HG02852 (cell line): Measurements from ENCODE around the gene AZU1.
"Not testable (repeated sequence)": the region's sequence is repeated elsewhere in the genome, so short reads cannot be mapped to it uniquely, and the experiment has no call there.

Experiments used
- ATAC-seq: cut with Tn5 transposase; IDR thresholded peaks from one replicate; pipeline ENCODE4 v1.9.1; 2021; ENCODE audit warnings: mild to moderate bottlenecking, moderate library complexity; ENCODE audit not compliant: unreplicated experiment

Gene AZU1

GRCh38 chr19:852136-853013 is 24.7 kb downstream of the AZU1 start, which contains the start of gene ELANE:
Gene ELANE (plus strand): TSS chr19:852303. CDS start chr19:852329, 26 bp downstream.
- ATAC-seq: no peak

DNA sequence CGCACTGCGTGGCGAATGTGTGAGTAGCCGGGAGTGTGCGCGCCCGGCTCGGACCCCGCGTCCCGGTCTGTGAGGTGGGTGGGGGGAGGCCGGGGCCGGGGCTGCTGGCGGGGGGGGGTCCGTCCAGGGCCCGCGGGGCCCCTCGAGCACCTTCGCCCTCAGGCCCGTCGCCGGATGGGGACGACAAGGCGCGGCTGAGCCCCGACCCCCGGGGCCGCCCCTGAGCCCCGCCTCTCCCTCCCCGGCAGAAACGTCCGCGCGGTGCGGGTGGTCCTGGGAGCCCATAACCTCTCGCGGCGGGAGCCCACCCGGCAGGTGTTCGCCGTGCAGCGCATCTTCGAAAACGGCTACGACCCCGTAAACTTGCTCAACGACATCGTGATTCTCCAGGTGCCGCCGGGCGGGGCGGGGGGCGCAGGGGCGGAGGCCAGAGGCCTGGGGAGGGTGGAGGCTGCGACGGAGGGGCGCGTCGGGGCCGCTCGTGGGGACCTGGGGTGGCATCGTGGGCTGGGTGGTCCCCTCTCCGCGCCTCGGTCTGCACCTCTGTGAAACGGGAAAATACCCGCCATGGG is 25.5 kb downstream of the AZU1 start:
- no peak for ATAC-seq

DNA sequence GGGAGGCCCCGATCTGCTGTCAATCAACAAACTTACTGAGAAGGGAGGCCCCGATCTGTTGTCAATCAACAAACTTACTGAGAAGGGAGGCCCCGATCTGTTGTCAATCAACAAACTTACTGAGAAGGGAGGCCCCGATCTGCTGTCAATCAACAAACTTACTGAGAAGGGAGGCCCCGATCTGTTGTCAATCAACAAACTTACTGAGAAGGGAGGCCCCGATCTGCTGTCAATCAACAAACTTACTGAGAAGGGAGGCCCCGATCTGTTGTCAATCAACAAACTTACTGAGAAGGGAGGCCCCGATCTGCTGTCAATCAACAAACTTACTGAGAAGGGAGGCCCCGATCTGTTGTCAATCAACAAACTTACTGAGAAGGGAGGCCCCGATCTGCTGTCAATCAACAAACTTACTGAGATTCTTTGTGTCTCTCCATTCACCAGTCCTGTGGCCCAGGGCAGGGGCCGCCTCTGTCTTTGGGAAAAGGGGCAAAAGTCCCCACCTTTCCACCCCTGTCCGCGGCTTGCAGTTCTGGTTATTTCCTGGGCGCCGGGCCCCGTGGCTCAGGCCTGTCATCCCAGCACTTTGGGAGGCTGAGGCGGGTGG is 26.1 kb downstream of the AZU1 start:
- ATAC-seq: not testable (repeated sequence)

- no peak for ATAC-seq
Observed at GRCh38 chr19:854549-854948, 26.9 kb downstream of the AZU1 start.

DNA sequence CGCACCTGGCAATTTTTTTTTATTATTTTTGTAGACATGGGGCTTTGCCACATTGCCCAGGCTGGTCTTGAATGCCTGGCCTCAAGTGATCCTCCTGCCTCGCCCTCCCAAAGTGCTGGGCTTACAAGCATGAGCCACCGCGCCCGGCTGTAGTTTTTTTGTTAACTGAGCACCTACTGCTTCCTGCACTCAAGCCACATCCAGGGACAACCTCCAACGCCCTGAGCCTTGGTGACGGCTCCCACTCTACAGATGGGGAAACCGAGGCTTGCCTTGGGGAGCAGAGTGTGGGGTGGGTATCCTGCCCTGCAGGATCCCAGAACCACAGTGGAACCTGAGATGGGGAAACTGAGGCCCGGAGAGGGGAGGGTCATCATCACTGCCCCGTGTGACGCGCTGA is 27.5 kb downstream of the AZU1 start:
- ATAC-seq: no peak

GRCh38 chr19:855566-856120 is 28.0 kb downstream of the AZU1 start:
- ATAC-seq: no peak

DNA sequence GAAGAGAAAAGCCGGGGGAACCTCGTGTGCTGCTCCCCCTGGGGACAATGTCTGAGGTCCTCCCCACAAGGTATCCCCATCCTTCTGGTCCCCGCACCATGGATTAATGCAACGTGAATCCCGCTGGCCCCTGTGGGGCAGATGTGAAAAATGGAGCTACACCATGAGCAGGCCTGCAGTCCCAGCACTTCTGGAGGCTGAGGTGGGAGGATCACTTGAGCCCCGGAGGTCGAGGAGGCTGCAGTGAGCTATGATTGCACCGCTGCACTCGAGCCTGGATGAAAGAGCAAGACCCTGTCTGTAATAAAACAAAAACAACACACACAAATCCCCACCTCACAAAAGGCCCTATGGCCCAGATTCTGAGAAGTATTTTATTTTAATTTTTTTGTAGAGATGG is 30.6 kb downstream of the AZU1 start:
- no peak for ATAC-seq

GRCh38 chr19:858868-859843 is 31.5 kb downstream of the AZU1 start, which contains the start of gene CFD:
Gene CFD (plus strand): TSS chr19:859664. CDS start chr19:859690, 26 bp downstream.
- ATAC-seq: no peak

DNA sequence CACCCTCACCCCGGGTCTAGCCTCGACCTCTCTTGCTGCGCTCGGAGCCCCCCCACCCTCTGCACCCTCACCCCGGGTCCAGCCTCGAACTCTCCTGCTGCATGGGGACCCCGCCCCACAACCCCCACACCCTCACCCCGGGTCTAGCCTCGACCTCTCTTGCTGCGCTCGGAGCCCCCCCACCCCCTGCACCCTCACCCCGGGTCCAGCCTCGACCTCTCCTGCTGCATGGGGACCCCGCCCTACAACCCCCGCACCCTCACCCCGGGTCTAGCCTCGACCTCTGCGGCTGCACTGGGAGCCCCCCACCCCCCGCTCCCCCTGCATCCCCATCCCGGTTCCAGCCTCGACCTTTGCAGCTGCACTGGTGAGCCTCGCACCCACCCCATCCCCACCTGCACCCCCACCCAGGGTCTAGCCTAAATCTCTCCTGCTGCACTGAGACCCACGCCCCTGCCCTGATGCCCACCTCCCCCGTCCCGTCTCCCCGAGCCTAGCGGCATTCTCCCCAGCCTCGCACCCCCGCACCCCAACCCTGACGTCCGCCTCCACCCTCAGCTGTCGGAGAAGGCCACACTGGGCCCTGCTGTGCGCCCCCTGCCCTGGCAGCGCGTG is 33.6 kb downstream of the AZU1 start:
- no peak for ATAC-seq

DNA sequence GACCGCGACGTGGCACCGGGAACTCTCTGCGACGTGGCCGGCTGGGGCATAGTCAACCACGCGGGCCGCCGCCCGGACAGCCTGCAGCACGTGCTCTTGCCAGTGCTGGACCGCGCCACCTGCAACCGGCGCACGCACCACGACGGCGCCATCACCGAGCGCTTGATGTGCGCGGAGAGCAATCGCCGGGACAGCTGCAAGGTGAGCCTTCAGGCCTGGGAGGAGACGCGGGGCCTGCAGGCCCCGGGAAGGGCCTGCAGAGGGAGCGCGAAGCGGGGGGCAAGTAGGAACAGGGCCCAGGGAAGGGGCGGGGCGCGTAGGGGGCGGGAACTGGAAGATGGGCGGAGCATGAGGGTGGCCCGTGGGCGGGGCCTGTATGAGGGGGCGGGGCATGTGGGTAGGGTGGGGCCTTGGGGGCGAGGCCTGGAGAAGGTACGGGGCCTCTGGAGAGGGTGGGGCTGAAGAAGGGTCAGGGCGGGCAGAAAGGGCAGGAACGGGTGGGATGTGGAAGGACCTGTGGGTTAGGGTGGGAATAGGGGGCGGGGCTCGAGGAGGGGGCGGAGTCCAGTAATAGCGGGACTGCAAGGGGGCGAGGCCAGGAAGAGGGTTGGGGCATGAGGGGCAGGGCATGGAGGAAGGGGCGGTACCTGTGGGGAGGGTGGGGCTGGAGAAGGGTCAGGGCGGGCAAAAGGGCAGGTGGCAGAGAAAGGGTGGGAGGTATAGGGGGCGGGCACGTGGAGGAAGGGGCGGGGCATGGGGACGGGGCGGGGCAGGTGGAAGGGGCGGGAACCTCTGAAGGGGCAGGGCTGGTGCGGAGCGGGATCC is 34.3 kb downstream of the AZU1 start:
- no peak for ATAC-seq

DNA sequence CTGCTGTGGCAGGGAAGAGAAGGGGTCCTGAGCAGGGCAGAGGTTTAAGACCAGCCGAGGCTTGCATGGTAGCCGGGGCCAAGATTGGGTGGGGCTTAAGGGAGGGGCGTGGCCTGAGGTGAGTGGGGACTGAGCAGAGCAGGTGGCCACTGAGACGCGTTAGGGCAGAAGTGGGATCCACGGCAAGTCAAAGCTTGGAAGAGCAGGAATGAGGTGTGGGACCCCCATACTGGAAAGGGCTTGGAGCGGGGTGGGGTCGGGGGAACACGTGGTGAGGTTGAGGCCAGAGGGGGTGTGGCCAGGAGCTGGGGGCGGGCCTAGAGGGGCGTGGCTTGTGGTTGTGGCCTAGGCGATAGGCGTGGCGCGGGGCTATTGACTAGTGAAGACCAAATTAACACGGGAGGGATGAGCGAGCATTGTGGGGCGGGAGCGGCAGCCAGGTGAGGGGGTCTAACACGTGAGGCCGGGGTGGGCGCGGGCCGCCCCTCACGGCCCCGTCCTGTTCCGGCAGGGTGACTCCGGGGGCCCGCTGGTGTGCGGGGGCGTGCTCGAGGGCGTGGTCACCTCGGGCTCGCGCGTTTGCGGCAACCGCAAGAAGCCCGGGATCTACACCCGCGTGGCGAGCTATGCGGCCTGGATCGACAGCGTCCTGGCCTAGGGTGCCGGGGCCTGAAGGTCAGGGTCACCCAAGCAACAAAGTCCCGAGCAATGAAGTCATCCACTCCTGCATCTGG is 35.1 kb downstream of the AZU1 start:
- ATAC-seq: no peak

GRCh38 chr19:863315-863620 is 35.6 kb downstream of the AZU1 start:
- no peak for ATAC-seq

- no peak for ATAC-seq
Observed at GRCh38 chr19:866769-867300, 39.2 kb downstream of the AZU1 start.

GRCh38 chr19:867301-867793 is 39.7 kb downstream of the AZU1 start:
- no peak for ATAC-seq

DNA sequence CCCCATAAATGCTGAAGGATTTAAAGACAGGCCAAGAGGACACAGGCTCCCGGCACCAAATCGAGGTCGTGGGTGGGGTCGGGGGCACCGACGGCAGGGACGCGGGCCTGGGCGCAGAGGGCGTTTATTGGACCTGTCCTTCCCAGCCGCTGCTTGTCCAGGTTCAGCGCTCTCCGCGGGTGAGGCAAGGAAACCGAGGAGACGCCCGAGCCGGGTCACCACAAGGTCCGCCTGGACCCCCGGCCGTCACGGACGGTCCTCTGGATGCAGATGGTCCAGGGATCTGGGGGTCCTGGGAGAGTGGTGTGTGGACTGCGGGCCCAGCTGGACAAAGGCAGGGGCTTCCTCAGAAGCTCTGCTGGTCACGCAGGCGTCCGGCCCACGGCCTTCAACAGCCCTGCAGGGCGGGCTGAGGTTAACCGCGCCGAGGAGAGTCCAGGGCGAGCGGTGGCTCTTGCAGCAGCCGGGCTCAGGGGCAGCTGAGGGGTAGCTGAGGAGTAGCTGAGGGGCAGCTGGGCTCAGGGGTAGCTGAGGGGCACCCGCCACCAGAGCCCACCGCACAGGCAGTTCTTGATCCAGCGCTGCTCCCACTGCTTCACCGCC is 40.3 kb downstream of the AZU1 start:
- ATAC-seq: no peak

GRCh38 chr19:868458-869244 is 41.0 kb downstream of the AZU1 start:
- ATAC-seq: no peak
